Kasumi-1 (cell line): ENCODE data around the gene KIF7.

Source experiments
- DNase-seq, 2 experiments: peaks; one replicate each; lab custom pipeline; 2025; lab: John Stamatoyannopoulos, UW

KIF7 gene

GRCh38 chr15:89649013-89649625 is 6.1 kb downstream of the KIF7 start:
- no peak for DNase-seq

GRCh38 chr15:89648106-89649012 is 6.9 kb downstream of the KIF7 start:
- no peak for DNase-seq

GRCh38 chr15:89647191-89647851 is 7.9 kb downstream of the KIF7 start:
- peak; percentile 17 to 63 for DNase-seq

- DNase-seq: no peak
Measured at GRCh38 chr15:89646416-89647141, 8.7 kb downstream of the KIF7 start.

- no peak for DNase-seq
Measured at GRCh38 chr15:89645680-89646079, 9.6 kb downstream of the KIF7 start.

GRCh38 chr15:89642106-89642505 is 13.2 kb downstream of the KIF7 start:
- no peak for DNase-seq

GRCh38 chr15:89641053-89641452 is 14.2 kb downstream of the KIF7 start:
- no peak for DNase-seq

GRCh38 chr15:89640245-89640644 is 15.0 kb downstream of the KIF7 start:
- no peak for DNase-seq

GRCh38 chr15:89633585-89633984 is 21.7 kb downstream of the KIF7 start:
- DNase-seq: no peak

- DNase-seq: no peak
Measured at GRCh38 chr15:89632563-89633430, 22.5 kb downstream of the KIF7 start.

GRCh38 chr15:89631902-89632264 is 23.4 kb downstream of the KIF7 start:
- no peak for DNase-seq

- no peak for DNase-seq
Measured at GRCh38 chr15:89630974-89631901, 24.0 kb downstream of the KIF7 start.

- DNase-seq: no peak
Measured at GRCh38 chr15:89630260-89630659, 25.0 kb downstream of the KIF7 start.

GRCh38 chr15:89629829-89630228 is 25.4 kb downstream of the KIF7 start:
- DNase-seq: no peak

- DNase-seq: no peak
Measured at GRCh38 chr15:89628806-89629715, 26.2 kb downstream of the KIF7 start.

GRCh38 chr15:89628301-89628700 is 27.0 kb downstream of the KIF7 start:
- DNase-seq: no peak

- no peak for DNase-seq
Measured at GRCh38 chr15:89627256-89627970, 27.9 kb downstream of the KIF7 start.

GRCh38 chr15:89625716-89626115 is 29.6 kb downstream of the KIF7 start:
- no peak for DNase-seq
